Panc1 (cell line): ENCODE measurements around the gene GLIS2. TPM values are rescaled to one million over a fixed set of nuclear protein-coding genes. Genes with fewer than 3 reads are reported as not detected.

Source experiments
- ATAC-seq: fragments of 200-7000 bp; cut with Tn5 transposase; 2 replicates; pipeline ENCODE4 v1.9.1; 2020; ENCODE audit warnings: mild to moderate bottlenecking, moderate library complexity
- BruUV-seq: library from RNA; stranded (reverse); fragments of 400-500 nt; replicated peaks from 2 replicates; lab custom pipeline; 2021; lab: Mats Ljungman, UMichigan
- CTCF ChIA-PET: fragments of 300-600 bp; sonication (Branson Sonifier 250); formaldehyde crosslinking; loops from one replicate; lab custom pipeline; 2022; ENCODE audit warnings: antibody characterized with exemption; lab: Charles Lee
- POLR2A ChIA-PET: fragments of 300-600 bp; sonication (Branson Sonifier 250); formaldehyde crosslinking; loops from one replicate; lab custom pipeline; 2022; ENCODE audit warnings: antibody characterized with exemption; lab: Charles Lee
- DNase-seq: peaks from one replicate; pipeline ENCODE4 v3.0.0-alpha.2; 2010; ENCODE audit warnings: low read depth, low spot score
- H3K27ac ChIP-seq: 2 replicates; pipeline ENCODE4 v1.5.1; 2011; ENCODE audit warnings: mild to moderate bottlenecking, low read length, inconsistent platforms
- H3K27me3 ChIP-seq: fragments of 200-500 bp; sonication (Bioruptor generic); 2 replicates; pipeline ENCODE4 v1.6.0; 2014; ENCODE audit warnings: low read length, inconsistent platforms; ENCODE audit not compliant: control insufficient read depth, insufficient read depth
- H3K36me3 ChIP-seq: fragments of 200-500 bp; sonication (Bioruptor generic); 2 replicates; pipeline ENCODE4 v1.5.1; 2014; ENCODE audit warnings: inconsistent platforms, mild to moderate bottlenecking, low read length, moderate library complexity; ENCODE audit not compliant: control insufficient read depth, insufficient read depth
- H3K4me1 ChIP-seq: 2 replicates; pipeline ENCODE4 v1.5.1; 2011; ENCODE audit warnings: inconsistent platforms, mild to moderate bottlenecking, low read length, moderate library complexity; ENCODE audit not compliant: control insufficient read depth, insufficient read depth
- H3K4me3 ChIP-seq, 2 experiments: 2 replicates each; pipeline ENCODE4 v1.5.1; 2011 to 2012; ENCODE audit warnings: low read depth in 2 of 2, low read length in 2 of 2, mild to moderate bottlenecking in 2 of 2, inconsistent platforms in 1 of 2, moderate library complexity in 1 of 2
- H3K9me3 ChIP-seq: fragments of 200-500 bp; sonication (Bioruptor generic); 2 replicates; pipeline ENCODE4 v1.5.1; 2014; ENCODE audit warnings: low read depth, mild to moderate bottlenecking, inconsistent platforms, low read length, moderate library complexity; ENCODE audit not compliant: control insufficient read depth, insufficient read depth
- POLR2AphosphoS5 ChIP-seq: IDR thresholded peaks from 2 replicates; pipeline ENCODE4 v1.6.1; 2012; ENCODE audit warnings: mild to moderate bottlenecking, low read depth, low read length, moderate library complexity
- SIN3A ChIP-seq: IDR thresholded peaks from 2 replicates; pipeline ENCODE4 v1.6.1; 2012; ENCODE audit warnings: low read depth, mild to moderate bottlenecking, low read length, moderate library complexity, borderline replicate concordance; ENCODE audit not compliant: insufficient read depth
- TCF7L2 ChIP-seq: IDR thresholded peaks from 2 replicates; pipeline ENCODE4 v1.6.1; 2011; ENCODE audit warnings: mild to moderate bottlenecking, low read depth, low read length, inconsistent platforms
- in situ Hi-C: cut with HindIII; loops from 2 replicates; pipeline ENCODE4 v1.10.0; 2016; ENCODE audit warnings: low sequenced_read_pairs, low pct_unique_long_range_greater_than_20kb
- intact Hi-C: fragments of 100-400 bp; cut with micrococcal nuclease; formaldehyde crosslinking; loops from one replicate; pipeline ENCODE4 v1.10.0; 2022; ENCODE audit not compliant: unreplicated experiment
- total RNA-seq: library from RNA; stranded (reverse); gene quantifications from one replicate; pipeline ENCODE4 v1.2.1, GENCODE V29; 2021; ENCODE audit not compliant: unreplicated experiment
- TF ChIP-seq, protein P1 (sequence below), 2 experiments: IDR thresholded peaks; 2 replicates each; pipeline ENCODE4 v1.6.1; 2011 to 2012; ENCODE audit warnings: low read depth in 2 of 2, control low read depth in 1 of 2, low read length in 1 of 2, mild to moderate bottlenecking in 1 of 2, moderate library complexity in 1 of 2; ENCODE audit not compliant: insufficient read depth in 1 of 2
- TF ChIP-seq, protein P2 (sequence below): fragments of 450-650 bp; IDR thresholded peaks from 2 replicates; pipeline ENCODE4 v1.5.1; 2017; ENCODE audit warnings: mild to moderate bottlenecking

GLIS2 gene
- total RNA-seq, 1 experiment from 2014 or later, result 87.3 TPM

DNA sequence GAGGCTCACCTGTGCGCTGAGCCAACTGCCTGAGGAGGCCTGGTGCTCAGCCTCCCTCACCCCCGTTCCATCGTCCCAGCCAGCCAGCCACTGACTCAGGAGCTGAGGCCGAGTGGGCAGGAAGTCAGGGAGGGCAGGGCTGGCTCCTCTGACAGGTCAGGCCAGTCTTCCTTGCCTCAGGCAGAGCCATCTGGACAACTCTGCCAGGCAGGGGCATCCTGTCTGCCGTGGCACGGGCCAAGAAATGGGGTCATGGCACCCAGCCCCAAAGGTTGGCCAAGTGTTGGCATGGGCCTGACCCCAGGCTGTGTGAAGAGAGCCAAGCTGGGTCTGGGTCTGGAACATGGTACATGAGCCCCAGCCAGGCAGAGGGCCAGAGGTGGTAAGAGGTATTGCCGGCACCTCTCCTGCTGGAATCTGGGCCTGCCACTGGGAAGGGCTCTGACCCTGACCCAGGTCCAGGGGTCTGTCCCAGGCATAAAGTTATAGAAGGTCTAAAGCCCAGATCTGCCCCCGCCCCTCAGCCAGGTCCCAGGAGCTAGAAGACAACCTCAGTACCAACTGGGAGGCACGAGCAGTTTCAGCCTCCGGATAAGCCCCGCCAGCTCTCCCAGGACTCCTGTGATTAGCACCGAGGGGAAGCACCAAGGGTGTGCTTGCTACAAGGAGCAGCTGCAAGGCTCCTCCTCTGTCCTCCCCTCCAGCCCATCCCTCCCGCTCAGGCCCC is 53.3 kb downstream of the GLIS2 start:
- no TSS peak for BruUV-seq
- H3K27ac ChIP-seq, result no peak overlapping the region
- no peak for DNase-seq

DNA sequence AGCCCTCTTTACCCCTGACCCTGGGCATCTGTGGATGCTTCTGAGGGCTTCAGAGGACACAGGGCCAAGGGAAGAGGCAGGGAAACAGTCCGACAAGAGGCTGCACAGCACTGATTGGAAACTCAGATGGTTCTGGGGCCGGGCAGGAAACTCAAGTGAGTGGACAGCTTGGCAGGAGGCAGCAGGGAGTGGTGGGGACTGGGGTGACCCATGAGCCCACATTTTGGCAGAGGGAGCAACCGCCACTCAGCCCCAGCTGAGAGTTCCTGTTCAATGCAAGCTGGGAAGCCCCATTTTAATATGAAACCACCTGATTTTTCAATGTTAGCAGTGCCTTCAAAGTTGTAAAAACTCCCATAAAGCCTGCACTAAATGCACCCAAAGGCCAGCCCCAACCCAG is 54.3 kb downstream of the GLIS2 start:
- H3K27me3 ChIP-seq, result no peaks in the 10 kb centered on the region
- no peaks in the 10 kb centered on the region for H3K9me3 ChIP-seq
- no peaks in the 10 kb centered on the region for H3K36me3 ChIP-seq
- no peak for TF ChIP-seq POLR2AphosphoS5
- no peak for TF ChIP-seq TCF7L2
- no peak for TF ChIP-seq SIN3A
- TF ChIP-seq, protein P1, sequence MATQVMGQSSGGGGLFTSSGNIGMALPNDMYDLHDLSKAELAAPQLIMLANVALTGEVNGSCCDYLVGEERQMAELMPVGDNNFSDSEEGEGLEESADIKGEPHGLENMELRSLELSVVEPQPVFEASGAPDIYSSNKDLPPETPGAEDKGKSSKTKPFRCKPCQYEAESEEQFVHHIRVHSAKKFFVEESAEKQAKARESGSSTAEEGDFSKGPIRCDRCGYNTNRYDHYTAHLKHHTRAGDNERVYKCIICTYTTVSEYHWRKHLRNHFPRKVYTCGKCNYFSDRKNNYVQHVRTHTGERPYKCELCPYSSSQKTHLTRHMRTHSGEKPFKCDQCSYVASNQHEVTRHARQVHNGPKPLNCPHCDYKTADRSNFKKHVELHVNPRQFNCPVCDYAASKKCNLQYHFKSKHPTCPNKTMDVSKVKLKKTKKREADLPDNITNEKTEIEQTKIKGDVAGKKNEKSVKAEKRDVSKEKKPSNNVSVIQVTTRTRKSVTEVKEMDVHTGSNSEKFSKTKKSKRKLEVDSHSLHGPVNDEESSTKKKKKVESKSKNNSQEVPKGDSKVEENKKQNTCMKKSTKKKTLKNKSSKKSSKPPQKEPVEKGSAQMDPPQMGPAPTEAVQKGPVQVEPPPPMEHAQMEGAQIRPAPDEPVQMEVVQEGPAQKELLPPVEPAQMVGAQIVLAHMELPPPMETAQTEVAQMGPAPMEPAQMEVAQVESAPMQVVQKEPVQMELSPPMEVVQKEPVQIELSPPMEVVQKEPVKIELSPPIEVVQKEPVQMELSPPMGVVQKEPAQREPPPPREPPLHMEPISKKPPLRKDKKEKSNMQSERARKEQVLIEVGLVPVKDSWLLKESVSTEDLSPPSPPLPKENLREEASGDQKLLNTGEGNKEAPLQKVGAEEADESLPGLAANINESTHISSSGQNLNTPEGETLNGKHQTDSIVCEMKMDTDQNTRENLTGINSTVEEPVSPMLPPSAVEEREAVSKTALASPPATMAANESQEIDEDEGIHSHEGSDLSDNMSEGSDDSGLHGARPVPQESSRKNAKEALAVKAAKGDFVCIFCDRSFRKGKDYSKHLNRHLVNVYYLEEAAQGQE (IDR thresholded peaks at IDR 0.05; ENCODE audit: insufficient read depth in 1 of 2, low read depth in 2 of 2, low read length in 1 of 2), result no peak
- TF ChIP-seq, protein P2, sequence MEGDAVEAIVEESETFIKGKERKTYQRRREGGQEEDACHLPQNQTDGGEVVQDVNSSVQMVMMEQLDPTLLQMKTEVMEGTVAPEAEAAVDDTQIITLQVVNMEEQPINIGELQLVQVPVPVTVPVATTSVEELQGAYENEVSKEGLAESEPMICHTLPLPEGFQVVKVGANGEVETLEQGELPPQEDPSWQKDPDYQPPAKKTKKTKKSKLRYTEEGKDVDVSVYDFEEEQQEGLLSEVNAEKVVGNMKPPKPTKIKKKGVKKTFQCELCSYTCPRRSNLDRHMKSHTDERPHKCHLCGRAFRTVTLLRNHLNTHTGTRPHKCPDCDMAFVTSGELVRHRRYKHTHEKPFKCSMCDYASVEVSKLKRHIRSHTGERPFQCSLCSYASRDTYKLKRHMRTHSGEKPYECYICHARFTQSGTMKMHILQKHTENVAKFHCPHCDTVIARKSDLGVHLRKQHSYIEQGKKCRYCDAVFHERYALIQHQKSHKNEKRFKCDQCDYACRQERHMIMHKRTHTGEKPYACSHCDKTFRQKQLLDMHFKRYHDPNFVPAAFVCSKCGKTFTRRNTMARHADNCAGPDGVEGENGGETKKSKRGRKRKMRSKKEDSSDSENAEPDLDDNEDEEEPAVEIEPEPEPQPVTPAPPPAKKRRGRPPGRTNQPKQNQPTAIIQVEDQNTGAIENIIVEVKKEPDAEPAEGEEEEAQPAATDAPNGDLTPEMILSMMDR, result no peak
- POLR2A ChIA-PET, result interaction anchor here (0.6 kb wide), 1 partner anchor 711 kb away, joined by 3 read pairs; no protein-coding TSS in a partner anchor
- no TSS peak for BruUV-seq
- no peak for DNase-seq
- CTCF ChIA-PET, result no interaction called here
- in situ Hi-C loops, result no loop called here
- intact Hi-C loops, result no loop called here
- peaks cover 41% of the 10 kb centered on the region for H3K4me1 ChIP-seq
- H3K4me3 ChIP-seq, result no peak overlapping the region
- no peak overlapping the region for H3K27ac ChIP-seq
- ATAC-seq, result no peak

More for the DNA sequence above, 53.3 kb downstream of the GLIS2 start:
- intact Hi-C loops (no loop called here), in situ Hi-C loops (no loop called here)
- Histone ChIP-seq H3K36me3 (no peaks in the 10 kb centered on the region), H3K9me3 (no peaks in the 10 kb centered on the region), H3K4me1 (peaks cover 32% of the 10 kb centered on the region), H3K4me3 (no peak overlapping the region), H3K27me3 (no peaks in the 10 kb centered on the region)
- TF ChIP-seq TCF7L2, result no peak
- POLR2A ChIA-PET, result interaction anchor here (0.6 to 0.9 kb wide), 2 partner anchors 23 to 710 kb away, joined by 3 read pairs; no protein-coding TSS in a partner anchor
- CTCF ChIA-PET, result no interaction called here
- ATAC-seq, result no peak
